ENCODE data around the gene THAP7.
"Not testable (repeated sequence)": the region's sequence is repeated elsewhere in the genome, so short reads cannot be mapped to it uniquely, and the experiment has no call there.

The THAP7 gene

GRCh38 chr22:20972933-20973577, 28.9 kb downstream of the THAP7 start:
- Histone ChIP-seq H3K27ac (0 out of 2 replicates have a peak overlapping the region, but pooled peaks have one; percentile 20), H3K9me3 (ENCODE audit: severe bottlenecking) (no peaks in the 10 kb centered on the region), H3K27me3 (ENCODE audit: insufficient read depth, low read depth, severe bottlenecking) (no peaks in the 10 kb centered on the region), H3K4me3 (ENCODE audit: low read depth, low read length) (no peak overlapping the region), H3K36me3 (no peaks in the 10 kb centered on the region)
- TF ChIP-seq, protein P1, sequence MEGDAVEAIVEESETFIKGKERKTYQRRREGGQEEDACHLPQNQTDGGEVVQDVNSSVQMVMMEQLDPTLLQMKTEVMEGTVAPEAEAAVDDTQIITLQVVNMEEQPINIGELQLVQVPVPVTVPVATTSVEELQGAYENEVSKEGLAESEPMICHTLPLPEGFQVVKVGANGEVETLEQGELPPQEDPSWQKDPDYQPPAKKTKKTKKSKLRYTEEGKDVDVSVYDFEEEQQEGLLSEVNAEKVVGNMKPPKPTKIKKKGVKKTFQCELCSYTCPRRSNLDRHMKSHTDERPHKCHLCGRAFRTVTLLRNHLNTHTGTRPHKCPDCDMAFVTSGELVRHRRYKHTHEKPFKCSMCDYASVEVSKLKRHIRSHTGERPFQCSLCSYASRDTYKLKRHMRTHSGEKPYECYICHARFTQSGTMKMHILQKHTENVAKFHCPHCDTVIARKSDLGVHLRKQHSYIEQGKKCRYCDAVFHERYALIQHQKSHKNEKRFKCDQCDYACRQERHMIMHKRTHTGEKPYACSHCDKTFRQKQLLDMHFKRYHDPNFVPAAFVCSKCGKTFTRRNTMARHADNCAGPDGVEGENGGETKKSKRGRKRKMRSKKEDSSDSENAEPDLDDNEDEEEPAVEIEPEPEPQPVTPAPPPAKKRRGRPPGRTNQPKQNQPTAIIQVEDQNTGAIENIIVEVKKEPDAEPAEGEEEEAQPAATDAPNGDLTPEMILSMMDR (IDR thresholded peaks at IDR 0.05; ENCODE audit: low read depth, low read length), result no peak
- DNase-seq, result no peak

DNA sequence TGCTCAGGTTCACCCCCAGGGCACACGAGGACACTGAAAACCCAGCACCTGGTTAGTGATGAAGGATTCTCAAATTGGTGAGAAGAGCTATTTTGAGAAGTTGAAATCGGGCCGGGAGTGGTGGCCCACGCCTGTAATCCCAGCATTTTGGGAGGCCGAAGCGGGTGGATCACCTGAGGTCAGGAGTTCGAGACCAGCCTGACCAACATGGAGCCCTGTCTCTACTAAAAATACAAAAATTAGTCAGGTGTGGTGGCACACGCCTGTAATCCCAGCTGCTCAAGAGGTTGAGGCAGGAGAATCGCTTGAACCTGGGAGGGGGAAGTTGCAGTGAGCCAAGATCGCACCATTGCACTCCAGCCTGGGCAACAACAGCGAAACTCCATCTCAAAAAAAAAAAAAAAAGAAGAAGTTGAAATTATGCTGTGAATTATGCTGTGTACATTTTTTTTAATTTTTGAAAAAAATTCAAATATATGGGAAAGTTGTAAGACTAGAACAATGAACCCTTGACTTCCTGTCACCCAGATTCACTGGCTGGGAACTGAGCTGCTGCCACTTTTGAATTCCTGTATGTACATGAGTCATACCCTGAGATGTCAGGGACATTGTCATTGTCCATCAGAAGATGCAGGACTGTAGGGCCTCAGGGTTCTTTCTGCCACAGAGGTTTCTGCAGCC, 29.8 kb downstream of the THAP7 start:
- not testable (repeated sequence) for H3K27me3 ChIP-seq (ENCODE audit: insufficient read depth, low read depth, severe bottlenecking)

DNA sequence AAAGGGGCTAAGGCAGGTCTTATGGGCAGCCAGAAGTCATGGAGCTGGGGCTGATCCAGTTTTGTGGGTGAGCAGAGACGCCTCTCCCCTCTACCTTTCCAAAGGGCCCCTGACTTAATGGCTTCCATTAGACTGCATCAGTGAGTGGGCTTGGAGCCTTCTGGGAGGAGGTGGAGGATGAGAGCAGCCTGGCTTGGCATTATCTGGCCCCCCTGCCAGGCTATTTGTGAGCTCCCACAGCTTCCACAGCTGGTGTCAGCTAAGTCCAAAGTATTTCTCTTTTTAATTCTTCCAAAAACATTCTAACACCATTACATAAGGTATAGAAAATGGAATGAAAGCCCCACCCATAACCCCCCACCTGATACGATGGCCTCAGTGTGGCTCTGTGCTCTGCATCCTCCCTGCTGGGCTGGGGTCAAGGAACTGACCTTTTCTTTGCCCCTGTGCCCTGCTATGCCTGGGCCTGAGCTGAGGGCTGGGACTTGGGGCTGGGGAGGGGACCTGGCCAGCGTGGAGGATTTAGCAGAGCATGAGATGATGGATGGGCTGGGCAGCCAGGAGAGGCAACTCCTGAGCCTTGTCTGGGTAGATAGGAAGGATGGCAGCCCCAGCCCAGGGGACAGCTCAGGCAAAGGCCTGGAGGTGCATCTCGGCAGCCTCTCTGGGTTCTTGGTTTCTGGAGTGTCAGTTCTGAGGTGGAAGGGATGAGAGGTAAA, 30.8 kb downstream of the THAP7 start:
- DNase-seq, result peak; percentile 51
- Histone ChIP-seq H3K9me3 (ENCODE audit: severe bottlenecking) (no peaks in the 10 kb centered on the region), H3K27me3 (ENCODE audit: insufficient read depth, low read depth, severe bottlenecking) (no peaks in the 10 kb centered on the region), H3K36me3 (no peaks in the 10 kb centered on the region), H3K27ac (peak overlapping the region; percentile 5; the same call in 1 of the 2 replicates), H3K4me3 (ENCODE audit: low read depth, low read length) (no peak overlapping the region)
- TF ChIP-seq, protein P1 (IDR thresholded peaks at IDR 0.05; ENCODE audit: low read depth, low read length), result no peak

More for the DNA sequence above, 29.8 kb downstream of the THAP7 start:
- not testable (repeated sequence) for H3K9me3 ChIP-seq (ENCODE audit: severe bottlenecking); DNase-seq; H3K4me3 ChIP-seq (ENCODE audit: low read depth, low read length); H3K27ac ChIP-seq; H3K36me3 ChIP-seq

- TF ChIP-seq, protein P1 (IDR thresholded peaks at IDR 0.05; ENCODE audit: low read depth, low read length), result no peak
- H3K9me3 ChIP-seq (ENCODE audit: severe bottlenecking), result no peaks in the 10 kb centered on the region
- no peaks in the 10 kb centered on the region for H3K27me3 ChIP-seq (ENCODE audit: insufficient read depth, low read depth, severe bottlenecking)
- H3K27ac ChIP-seq, result peak overlapping the region; percentile 82
- H3K36me3 ChIP-seq, result no peaks in the 10 kb centered on the region
- no peak overlapping the region for H3K4me3 ChIP-seq (ENCODE audit: low read depth, low read length)
- DNase-seq, result no peak
Observed at GRCh38 chr22:20968281-20968977, 33.5 kb downstream of the THAP7 start.

DNA sequence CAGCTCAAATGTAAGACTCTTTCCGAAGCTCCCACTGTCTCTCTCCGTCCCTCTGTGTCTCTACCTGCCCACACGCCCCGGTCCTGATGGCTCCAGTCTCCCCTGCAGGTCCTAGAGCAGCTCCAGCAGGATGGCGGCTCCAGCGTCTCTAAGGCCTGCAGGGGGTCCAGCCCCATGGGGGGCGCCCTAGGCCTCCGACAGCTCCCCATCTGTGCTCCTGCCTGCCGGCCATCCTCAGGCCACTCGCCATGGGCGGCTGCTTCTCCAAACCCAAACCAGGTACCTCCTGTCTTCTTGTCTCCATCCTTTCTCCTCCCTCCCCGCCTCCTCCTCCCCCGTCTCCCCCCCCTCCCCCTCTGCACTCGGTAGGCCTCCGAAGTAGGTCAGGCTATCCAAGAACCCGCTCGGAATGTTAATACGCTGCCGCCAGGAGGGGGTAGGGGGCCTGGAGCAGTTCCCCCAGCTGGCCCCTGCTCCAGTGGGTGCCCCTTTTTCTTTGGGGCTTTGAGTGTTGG, 34.2 kb downstream of the THAP7 start:
- no peaks in the 10 kb centered on the region for H3K27me3 ChIP-seq (ENCODE audit: insufficient read depth, low read depth, severe bottlenecking)
- H3K4me3 ChIP-seq (ENCODE audit: low read depth, low read length), result no peak overlapping the region; the same call in 1 of the 2 replicates

More for the DNA sequence above, 34.2 kb downstream of the THAP7 start:
- peak; percentile 63 for DNase-seq
- Histone ChIP-seq H3K9me3 (ENCODE audit: severe bottlenecking) (no peaks in the 10 kb centered on the region), H3K27ac (peak overlapping the region; percentile 82), H3K36me3 (no peaks in the 10 kb centered on the region)
- TF ChIP-seq, protein P1 (IDR thresholded peaks at IDR 0.05; ENCODE audit: low read depth, low read length), result 0 out of 2 replicates have a peak, but pooled peaks have one; percentile 3

All from WERI-Rb-1 (cell line).